GM19324 (cell line): ENCODE data around the gene MRPL18.
"Not testable (repeated sequence)": the region's sequence is repeated elsewhere in the genome, so short reads cannot be mapped to it uniquely, and the experiment has no call there.

Experiments used
- ATAC-seq: cut with Tn5 transposase; IDR thresholded peaks from one replicate; pipeline ENCODE4 v1.9.1; 2021; ENCODE audit warnings: mild to moderate bottlenecking, moderate library complexity; ENCODE audit not compliant: unreplicated experiment, low FRiP score

MRPL18 gene

DNA sequence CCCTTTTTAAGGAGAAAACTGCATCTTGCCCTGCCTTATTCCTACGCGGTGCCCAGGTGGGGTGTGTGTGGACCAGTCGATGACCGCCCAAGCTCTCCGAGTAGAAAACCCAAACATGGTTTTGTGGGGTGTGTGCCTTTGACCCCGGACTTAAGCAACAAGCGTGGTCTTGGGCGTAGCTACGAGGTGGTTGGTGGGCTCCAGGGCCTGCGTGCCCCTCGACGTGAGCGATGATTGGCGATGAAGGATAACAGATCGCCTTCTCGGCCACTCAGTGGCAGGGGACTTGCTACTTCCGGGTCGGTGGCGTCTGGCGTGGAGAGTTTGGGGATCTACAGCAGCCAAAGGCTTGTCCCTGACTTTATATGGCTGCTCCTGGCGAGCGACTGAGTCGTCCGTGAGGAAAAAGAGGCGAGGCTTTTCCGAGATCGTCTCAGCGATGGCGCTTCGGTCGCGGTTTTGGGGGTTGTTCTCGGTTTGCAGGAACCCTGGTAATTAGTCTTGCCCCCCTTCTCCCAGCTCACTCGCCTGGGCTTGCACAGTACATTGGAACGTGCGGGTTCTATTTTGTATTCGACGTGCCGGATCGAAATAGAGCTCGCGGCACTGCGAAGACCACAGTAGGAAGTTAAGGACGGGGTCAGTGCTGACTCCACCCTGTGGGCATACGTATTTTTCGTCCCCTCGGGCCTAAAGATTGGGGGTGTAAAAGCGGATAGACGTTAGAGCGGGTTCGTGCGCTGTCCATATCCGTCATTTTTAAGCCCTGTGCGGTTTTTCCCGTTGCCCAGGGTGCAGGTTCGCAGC lies at the start of gene MRPL18:
MRPL18 (plus strand) TSS at position 319 of the 807 bp plus-strand sequence; CDS start at position 440, 121 bp downstream.
- peak; percentile 85 for ATAC-seq

DNA sequence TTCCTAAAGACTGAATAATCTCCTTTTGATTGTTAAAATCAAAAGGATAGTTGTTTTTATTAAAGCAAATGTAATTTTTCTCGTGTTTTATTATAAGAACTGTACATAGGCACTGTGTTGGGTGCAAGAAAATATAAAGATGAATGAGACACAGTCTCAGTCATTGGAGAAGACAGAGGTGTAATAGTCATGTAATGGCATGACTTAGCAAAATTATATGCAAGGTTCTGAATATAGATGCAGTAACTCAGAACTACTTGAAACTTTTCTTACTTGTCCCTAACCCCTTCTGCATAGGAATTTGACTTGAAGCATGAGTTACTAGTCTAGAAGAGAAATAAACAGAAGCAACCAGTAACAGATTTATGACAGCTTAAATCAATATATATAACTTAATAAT lies 48.1 kb upstream of the MRPL18 start:
- ATAC-seq: no peak

DNA sequence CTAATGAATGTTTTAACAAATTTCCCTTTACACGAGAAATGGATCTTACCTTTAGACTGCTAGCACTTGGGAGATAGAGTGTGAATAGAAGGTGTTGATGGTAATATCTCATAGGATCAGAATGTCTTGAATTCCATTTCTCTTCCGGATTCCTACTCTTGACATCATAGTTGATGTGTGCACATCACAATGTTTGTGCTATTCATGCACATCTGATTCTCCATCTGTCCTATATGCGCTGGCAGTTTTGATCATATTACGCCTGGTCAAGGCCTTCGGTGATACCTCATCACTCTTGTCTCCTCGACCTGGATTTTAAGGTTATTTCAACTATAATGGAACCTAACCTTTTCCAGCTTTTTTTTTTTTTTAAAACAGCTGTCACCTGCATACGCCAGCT lies 45.2 kb upstream of the MRPL18 start:
- no peak for ATAC-seq

DNA sequence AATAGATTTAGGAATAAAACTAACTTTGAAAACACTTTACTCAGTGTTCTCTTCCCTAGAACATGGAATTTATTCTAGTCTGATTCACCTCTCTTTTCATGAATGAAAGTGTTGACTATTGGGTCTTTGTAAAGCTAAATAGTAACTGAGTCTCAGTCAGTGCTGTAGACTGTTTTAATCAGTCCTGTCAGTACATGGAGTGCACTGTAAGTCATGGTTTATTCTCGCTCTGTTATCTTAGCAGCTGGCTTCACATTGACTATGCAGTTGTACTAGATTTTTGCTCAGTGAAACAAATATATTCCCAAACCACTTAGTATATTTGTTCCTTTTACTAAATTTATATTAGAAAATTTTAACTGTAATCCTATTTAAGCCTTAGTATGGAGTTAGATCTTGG lies 43.5 kb upstream of the MRPL18 start:
- no peak for ATAC-seq

DNA sequence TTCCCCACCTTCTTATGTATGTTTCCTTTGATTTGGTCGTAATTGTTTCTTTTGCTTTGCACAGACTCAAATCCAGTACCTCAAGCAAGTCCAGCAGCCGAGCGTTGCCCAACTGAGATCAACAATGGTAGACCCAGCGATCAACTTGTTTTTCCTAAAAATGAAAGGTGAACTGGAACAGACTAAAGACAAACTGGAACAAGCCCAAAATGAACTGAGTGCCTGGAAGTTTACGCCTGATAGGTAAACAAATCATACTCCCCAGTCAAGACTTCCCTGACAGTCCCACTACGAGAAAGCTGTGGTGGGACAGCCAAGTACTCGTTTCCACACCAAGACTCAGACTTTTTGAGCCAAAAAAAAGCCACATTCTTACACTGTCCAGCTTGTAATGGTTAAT lies 42.1 kb upstream of the MRPL18 start:
- ATAC-seq: not testable (repeated sequence)

DNA sequence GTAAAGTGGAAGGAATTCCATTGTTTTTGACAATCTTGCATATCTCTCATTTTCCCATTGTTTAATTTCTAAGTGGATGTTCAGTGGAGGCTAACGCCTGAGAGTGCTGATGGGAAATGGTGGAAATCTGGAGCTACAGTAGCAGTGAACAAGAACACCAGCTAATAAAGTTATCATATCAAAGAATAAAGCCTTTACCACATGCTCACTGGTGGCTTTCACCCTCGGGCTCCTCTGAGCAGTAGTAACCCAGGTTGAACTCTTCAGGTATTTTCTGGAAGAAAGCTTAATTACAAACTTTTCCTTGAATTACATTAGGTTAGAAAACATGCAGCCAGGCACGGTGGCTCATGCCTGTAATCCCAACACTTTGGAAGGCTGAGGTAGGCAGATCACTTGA lies 38.8 kb upstream of the MRPL18 start:
- ATAC-seq: no peak

DNA sequence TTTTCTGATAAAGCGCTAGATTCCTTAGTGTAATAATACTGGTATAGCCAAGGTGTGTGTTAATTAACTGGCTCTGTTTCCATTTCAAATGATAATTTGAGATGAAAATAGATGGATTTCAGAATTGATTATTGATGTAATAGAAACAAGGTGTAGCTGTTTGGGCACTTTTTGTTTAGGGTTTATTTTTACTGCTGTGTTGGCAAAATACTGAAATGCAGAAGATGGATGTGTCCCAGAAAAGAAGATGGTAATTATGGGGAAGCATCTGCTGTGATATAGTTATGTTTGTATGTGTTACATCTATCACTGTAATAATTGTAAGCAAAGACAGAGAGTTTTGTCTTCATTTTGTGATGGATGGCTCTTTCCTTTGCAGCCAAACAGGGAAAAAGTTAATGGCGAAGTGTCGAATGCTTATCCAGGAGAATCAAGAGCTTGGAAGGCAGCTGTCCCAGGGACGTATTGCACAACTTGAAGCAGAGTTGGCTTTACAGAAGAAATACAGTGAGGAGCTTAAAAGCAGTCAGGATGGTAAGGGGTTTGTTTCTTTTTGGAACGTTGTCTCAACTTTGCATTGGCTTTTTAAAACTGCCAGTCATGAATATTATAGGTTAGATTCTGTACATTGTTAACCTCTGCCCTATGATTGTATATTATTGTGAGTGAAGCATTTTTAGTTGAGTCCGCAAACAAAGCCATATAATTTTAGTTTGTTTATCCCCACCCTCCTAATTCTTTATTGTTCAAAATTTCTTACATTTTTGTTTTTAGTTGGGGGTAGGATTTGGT lies 37.0 kb upstream of the MRPL18 start:
- no peak for ATAC-seq

DNA sequence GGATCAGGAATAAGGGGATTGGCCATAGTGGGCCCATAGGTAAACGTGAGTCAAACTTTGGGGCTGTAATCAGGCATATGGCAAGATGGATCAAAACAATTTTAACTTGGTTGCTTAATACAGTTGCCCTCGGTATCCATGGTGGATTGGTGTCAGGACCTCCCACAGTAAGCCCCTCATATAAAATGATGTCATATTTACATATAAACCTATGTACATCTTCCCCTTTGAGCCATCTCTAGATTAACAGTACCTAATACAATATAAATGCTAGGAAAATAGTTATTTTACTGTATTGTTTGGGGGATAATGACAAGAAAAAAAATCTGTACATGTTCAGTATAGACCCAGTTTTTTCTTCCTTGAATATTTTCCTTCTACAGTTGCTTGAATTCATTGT lies 35.9 kb upstream of the MRPL18 start:
- ATAC-seq: no peak

DNA sequence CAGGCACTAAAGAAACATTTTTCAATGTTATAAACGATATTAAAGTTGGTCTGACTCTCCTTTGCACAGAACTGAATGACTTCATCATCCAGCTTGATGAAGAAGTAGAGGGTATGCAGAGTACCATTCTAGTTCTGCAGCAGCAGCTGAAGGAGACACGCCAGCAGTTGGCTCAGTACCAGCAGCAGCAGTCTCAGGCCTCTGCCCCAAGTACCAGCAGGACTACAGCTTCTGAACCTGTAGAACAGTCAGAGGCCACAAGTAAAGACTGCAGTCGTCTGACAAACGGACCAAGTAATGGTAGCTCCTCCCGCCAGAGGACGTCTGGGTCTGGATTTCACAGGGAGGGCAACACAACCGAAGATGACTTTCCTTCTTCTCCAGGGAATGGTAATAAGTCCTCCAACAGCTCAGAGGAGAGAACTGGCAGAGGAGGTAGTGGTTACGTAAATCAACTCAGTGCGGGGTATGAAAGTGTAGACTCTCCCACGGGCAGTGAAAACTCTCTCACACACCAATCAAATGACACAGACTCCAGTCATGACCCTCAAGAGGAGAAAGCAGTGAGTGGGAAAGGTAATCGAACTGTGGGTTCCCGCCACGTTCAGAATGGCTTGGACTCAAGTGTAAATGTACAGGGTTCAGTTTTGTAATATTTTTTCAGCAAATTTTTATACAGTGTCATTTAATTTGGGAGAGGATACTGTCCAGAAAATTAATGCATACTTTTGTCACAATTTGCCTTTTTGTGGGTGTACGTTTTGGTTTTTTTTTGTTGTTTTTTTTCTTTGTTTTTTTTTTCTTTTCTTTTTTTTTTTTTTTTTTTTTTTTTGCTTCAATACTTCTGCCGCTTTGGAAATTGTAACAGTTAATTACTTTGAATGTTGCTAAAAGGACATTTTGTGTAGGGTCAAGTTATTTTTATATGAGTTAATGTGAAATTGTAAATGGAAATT lies 35.0 kb upstream of the MRPL18 start:
- ATAC-seq: no peak

DNA sequence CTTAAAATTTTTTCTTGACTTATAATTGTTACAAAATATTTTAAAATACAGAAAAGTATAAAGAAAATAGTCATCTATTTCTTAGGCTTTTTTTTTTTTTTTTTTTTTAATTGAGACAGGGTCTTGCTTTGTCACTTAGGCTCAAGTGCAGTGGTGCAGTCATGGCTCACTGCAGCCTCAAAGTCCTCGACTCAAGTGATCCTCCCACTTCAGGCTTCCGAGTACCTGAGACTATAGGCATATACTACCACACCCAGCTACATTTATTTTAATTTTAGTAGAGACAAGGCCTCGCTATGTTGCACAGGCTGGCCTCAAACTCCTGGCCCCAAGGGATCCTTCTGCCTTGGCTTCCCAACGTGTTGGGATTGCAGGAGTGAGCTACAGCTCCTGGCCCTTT lies 33.8 kb upstream of the MRPL18 start:
- no peak for ATAC-seq

DNA sequence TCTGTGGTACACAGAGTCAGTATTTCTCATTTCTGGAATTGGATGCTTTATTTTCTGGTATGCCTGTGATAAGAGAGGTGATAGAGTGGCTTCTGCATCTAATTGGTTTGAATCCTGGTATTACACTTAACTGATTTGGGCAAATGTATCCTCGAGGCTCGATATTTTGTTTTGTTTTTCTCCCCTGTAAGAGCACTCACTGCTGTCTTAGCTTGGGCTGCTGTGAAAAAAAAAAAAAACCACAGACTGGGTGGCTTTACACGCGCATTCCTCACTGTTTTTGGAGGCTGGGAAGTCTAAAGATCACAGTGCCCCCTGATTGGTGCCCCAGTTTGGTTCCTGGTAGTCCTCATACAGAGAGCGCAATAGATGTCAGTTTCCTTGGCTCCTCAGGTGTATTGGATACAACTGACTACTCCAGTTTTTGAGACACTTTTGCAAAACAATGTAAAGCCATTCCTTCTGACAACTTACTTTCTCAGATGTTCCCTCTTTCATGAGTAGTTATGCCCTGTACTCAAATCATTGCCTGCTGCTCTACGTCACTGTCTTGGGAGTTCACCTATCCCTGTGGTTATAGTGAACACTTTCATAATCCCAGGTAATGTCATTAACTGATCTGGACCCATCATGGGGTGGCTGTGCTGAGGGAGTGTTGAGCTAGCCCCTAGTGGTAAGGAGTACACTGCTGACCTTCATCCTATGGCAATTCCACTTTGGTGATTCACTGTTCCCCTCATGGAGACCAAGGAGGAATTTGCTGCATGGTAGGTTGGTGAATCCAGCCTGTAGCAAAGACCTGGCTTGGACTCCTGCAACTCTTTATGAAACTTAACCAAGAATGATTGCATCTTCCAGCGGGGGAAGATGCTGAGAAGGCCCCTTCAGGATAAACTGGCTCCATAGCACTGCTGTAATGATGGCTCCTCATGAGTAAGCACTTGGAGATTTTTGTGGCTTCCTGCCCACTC lies 32.0 kb upstream of the MRPL18 start:
- no peak for ATAC-seq

DNA sequence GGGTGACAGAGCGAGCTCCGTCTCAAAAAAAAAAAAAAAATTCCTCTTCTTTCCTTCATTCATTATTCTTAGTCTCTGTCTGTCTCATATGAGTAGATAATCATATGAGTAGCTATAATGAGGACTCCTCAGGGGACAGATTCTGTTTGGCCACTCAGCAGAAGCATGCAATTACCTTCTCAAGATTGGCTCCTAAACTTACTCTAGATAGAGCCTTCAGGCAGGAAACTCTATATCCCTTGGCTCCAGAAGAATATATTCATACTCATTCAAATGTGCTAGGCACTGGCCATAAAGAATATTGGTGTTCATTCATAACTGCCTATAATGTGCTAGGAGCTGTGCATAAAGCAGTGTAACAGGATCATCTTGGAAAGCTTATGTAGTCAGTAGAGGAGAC lies 30.6 kb upstream of the MRPL18 start:
- ATAC-seq: no peak

DNA sequence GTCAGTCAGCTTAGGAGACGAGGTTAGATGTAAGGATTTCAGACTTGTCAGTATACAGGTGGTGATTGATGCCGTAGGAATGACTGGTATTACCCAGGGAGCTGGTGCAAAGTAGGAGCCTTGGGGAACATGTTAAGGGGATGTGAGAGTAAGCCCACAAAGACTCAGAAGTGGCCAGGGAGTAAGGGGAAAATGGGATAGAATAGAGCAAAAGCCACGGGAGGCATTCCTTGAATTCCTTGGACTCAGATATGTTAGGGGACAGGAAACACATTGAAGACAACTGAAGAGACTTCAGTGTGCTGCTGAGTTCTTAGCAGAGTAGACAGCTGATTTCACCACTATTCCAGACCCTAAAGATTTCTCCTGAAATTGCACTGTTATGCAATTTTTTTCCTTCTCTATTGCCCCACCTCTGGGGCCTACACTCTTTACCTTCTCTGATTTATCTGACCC lies 29.6 kb upstream of the MRPL18 start:
- no peak for ATAC-seq

DNA sequence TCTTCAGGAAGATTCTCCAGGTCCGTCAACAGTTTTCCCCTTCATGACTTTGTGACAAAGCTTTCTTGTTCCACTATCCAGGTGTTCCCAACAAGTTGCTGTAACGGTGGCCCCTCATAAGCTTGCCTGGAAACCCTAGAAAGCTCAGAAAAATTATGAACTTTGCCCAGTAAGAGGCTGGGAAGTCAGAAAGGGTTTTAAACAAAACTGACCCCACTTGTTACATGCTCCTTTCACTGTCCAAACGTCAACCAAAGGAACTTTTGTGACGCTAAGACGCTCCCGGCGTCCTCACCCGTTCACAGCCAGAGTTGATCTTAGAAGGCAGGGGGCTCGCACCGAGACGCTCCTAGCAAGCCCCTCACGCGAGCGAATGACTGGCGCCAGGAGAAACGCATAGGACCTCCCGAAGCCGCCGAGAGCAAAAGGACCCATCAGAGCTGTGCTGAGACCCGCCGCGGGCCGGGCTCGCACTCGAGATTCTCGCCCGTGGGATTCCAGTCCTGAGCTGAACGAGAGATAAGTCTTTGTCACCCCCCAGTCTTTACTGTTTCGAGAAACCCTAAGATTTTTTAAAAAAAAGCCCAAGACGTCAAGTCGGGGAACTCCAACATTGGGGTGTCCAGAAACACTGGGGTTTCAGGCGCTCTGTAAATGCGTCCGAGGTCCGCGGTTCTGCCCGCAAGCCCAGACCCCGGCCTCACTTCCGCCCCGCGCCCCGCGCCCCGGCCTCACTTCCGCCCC lies 29.0 kb upstream of the MRPL18 start:
- peak; percentile 10 for ATAC-seq

DNA sequence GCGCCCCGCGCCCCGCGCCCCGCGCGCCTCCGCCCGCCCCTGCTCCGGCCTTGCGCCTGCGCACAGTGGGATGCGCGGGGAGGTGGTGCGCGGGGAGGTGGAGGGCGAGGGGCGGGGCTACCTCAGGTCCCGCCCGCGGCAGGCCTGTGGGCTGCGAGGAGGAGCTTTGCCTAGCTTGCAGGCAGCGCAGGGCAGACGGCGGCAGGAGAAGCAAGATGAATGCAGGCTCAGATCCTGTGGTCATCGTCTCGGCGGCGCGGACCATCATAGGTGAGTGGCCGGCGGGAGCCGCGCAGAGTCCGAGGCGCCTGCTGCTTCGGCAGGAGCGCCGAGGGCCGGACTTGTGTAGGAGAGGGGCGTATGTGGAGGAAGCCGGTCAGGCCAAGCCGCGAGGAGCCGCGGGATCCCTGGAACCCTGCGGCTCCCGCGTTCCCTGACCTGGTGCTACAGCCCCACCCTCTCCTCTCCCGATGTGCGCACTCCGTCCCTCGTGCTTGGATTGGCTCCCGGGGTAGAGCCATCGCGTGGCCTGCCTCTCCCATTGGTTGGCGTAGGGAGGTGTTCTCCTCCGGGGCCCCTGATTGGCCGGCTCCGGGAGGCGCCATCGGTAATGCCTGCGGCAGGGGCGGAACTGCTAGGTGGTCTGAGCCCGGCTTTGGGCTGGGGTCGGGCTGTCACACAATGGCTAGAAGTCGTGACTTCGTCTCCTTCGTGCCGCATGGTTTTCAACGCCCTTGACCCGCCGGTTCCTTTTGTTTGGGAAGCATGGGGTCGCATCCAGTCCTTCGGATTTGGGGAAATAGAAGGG lies 28.2 kb upstream of the MRPL18 start, which contains the start of gene ACAT2:
ACAT2 (plus strand) TSS at position 173 of the 808 bp plus-strand sequence; CDS start at position 216, 43 bp downstream.
- peak; percentile 97 for ATAC-seq

DNA sequence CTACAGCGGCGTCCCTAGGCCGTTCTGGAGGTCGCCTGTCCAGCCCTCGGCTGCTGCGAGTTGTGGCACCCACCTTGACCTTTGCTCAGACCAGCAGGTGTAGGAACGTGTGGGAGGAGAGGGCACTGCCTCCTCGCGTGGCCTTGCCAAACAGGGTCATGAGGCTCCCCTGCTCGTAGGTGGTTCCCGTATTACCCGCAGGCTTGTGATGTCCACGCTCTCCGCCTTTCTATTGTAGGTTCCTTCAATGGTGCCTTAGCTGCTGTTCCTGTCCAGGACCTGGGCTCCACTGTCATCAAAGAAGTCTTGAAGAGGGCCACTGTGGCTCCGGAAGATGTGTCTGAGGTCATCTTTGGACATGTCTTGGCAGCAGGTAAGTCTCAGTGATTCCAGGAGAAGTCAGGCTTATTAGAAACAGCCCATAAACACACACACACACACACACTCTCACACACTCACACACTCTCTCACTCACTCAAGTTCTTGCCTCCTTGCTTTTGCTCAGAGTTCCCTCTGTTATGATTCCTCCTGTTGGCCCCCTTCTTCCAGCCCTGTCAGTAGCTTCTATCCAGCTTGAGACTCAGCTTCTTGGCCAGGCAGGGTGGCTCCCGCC lies 27.5 kb upstream of the MRPL18 start:
- peak; percentile 0 for ATAC-seq

DNA sequence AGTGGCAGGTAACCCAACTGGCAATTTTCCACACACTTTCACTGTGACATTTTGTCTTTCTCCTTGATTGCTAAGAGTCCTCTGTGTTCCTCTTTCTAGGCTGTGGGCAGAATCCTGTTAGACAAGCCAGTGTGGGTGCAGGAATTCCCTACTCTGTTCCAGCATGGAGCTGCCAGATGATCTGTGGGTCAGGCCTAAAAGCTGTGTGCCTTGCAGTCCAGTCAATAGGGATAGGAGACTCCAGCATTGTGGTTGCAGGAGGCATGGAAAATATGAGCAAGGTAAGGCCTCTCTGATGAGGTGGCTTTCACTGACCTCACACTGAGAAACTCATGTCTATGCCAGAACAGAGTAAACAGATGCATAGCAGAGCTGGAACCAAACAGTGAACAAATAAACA lies 23.4 kb upstream of the MRPL18 start:
- ATAC-seq: no peak
